NCI-H1694 (cell line): ENCODE measurements around the gene SH2D4B.
"Not testable (repeated sequence)": the region's sequence is repeated elsewhere in the genome, so short reads cannot be mapped to it uniquely, and the experiment has no call there.

Source experiments
- DNase-seq: peaks from one replicate; lab custom pipeline; 2025; lab: John Stamatoyannopoulos, UW

SH2D4B gene

GRCh38 chr10:80524190-80524909 lies 13.4 kb upstream of the SH2D4B start:
- DNase-seq = no peak

- no peak for DNase-seq
Observed at GRCh38 chr10:80526218-80526617, 11.5 kb upstream of the SH2D4B start.

- DNase-seq = no peak
Observed at GRCh38 chr10:80526742-80527141, 11.0 kb upstream of the SH2D4B start.

- DNase-seq = no peak
Observed at GRCh38 chr10:80528185-80528700, 9.5 kb upstream of the SH2D4B start.

- no peak for DNase-seq
Observed at GRCh38 chr10:80528901-80529300, 8.8 kb upstream of the SH2D4B start.

GRCh38 chr10:80529604-80530003 lies 8.1 kb upstream of the SH2D4B start:
- DNase-seq = no peak

GRCh38 chr10:80530251-80530650 lies 7.5 kb upstream of the SH2D4B start:
- no peak for DNase-seq

GRCh38 chr10:80530816-80531215 lies 6.9 kb upstream of the SH2D4B start:
- no peak for DNase-seq

GRCh38 chr10:80532571-80532970 lies 5.1 kb upstream of the SH2D4B start:
- DNase-seq = no peak

GRCh38 chr10:80534059-80534458 lies 3.6 kb upstream of the SH2D4B start:
- DNase-seq = not testable (repeated sequence)

- not testable (repeated sequence) for DNase-seq
Observed at GRCh38 chr10:80534646-80535045, 3.1 kb upstream of the SH2D4B start.

GRCh38 chr10:80535671-80536360 lies 1.9 kb upstream of the SH2D4B start:
- no peak for DNase-seq

- no peak for DNase-seq
Observed at GRCh38 chr10:80536361-80536835, 1.3 kb upstream of the SH2D4B start.

- DNase-seq = no peak
Observed at GRCh38 chr10:80537086-80537735, 491 bp upstream of the SH2D4B start.

GRCh38 chr10:80538481-80539185 lies 931 bp downstream of the SH2D4B start:
- DNase-seq = no peak

- DNase-seq = peak; percentile 27
Observed at GRCh38 chr10:80539421-80540031, 1.8 kb downstream of the SH2D4B start.

GRCh38 chr10:80540136-80540535 lies 2.4 kb downstream of the SH2D4B start:
- DNase-seq = no peak

GRCh38 chr10:80540618-80540980 lies 2.9 kb downstream of the SH2D4B start:
- no peak for DNase-seq

- no peak for DNase-seq
Observed at GRCh38 chr10:80540981-80541750, 3.5 kb downstream of the SH2D4B start.

GRCh38 chr10:80542053-80542452 lies 4.4 kb downstream of the SH2D4B start:
- DNase-seq = no peak
